WTC11 (cell line): ENCODE data around the gene GID8. TPM values are rescaled to one million over a fixed set of nuclear protein-coding genes. Genes with fewer than 3 reads are reported as not detected.

ENCODE experiments used
- ATAC-seq: fragments of 200-7000 bp; cut with Tn5 transposase; 2 replicates; pipeline ENCODE4 v1.10.0; 2021; ENCODE audit warnings: mild to moderate bottlenecking, moderate library complexity
- CTCF ChIA-PET: fragments of 300-600 bp; sonication (Branson Sonifier 250); formaldehyde crosslinking; loops from one replicate; lab custom pipeline; 2021; ENCODE audit warnings: antibody characterized with exemption; lab: Charles Lee
- POLR2A ChIA-PET: fragments of 350-600 bp; sonication (Branson Sonifier 250); formaldehyde crosslinking; loops from one replicate; lab custom pipeline; 2021; ENCODE audit warnings: antibody characterized with exemption; lab: Charles Lee
- DNase-seq: peaks from one replicate; pipeline ENCODE4 v3.0.0; 2021; ENCODE audit warnings: low spot score
- H3K27ac Mint-ChIP-seq: 2 replicates; pipeline ENCODE4 v1.8.0; 2021; ENCODE audit warnings: mixed read lengths
- H3K27me3 Mint-ChIP-seq: 2 replicates; pipeline ENCODE4 v1.8.0; 2021; ENCODE audit warnings: low read depth, mild to moderate bottlenecking, moderate library complexity, mixed read lengths
- H3K36me3 Mint-ChIP-seq: 2 replicates; pipeline ENCODE4 v1.8.0; 2021; ENCODE audit warnings: mixed read lengths
- H3K4me1 Mint-ChIP-seq: 2 replicates; pipeline ENCODE4 v1.8.0; 2022; ENCODE audit warnings: mixed read lengths
- H3K4me3 Mint-ChIP-seq: 2 replicates; pipeline ENCODE4 v1.8.0; 2021; ENCODE audit warnings: mild to moderate bottlenecking, moderate library complexity, mixed read lengths
- H3K9me3 Mint-ChIP-seq: 2 replicates; pipeline ENCODE4 v1.8.0; 2021; ENCODE audit warnings: mixed read lengths
- ATF1 ChIP-seq: sonication (generic); formaldehyde crosslinking; IDR thresholded peaks from 2 replicates; pipeline ENCODE4 v1.8.1; 2023; ENCODE audit warnings: mild to moderate bottlenecking, moderate library complexity, missing genetic modification reagents
- CBFB ChIP-seq: sonication (generic); formaldehyde crosslinking; IDR thresholded peaks from 2 replicates; pipeline ENCODE4 v1.8.1; 2022; ENCODE audit warnings: mild to moderate bottlenecking, low read depth, missing genetic modification reagents
- CREM ChIP-seq: sonication (generic); formaldehyde crosslinking; IDR thresholded peaks from 2 replicates; pipeline ENCODE4 v1.8.1; 2022; ENCODE audit warnings: mild to moderate bottlenecking, missing genetic modification reagents, moderate library complexity
- ESRRA ChIP-seq: sonication (generic); formaldehyde crosslinking; IDR thresholded peaks from 2 replicates; pipeline ENCODE4 v1.8.1; 2022; ENCODE audit warnings: mild to moderate bottlenecking, missing genetic modification reagents, borderline replicate concordance
- FOXJ3 ChIP-seq: sonication (generic); formaldehyde crosslinking; IDR thresholded peaks from 2 replicates; pipeline ENCODE4 v1.9.0; 2021; ENCODE audit warnings: missing genetic modification reagents, mild to moderate bottlenecking, borderline replicate concordance
- FOXP1 ChIP-seq: sonication (generic); formaldehyde crosslinking; IDR thresholded peaks from 2 replicates; pipeline ENCODE4 v1.8.0; 2022; ENCODE audit warnings: missing genetic modification reagents, mild to moderate bottlenecking, moderate library complexity, borderline replicate concordance
- JAZF1 ChIP-seq: fragments of 250-450 bp; sonication (Bioruptor Pico); IDR thresholded peaks from 2 replicates; pipeline ENCODE4 v1.9.0; 2021; ENCODE audit warnings: moderate library complexity, mild to moderate bottlenecking, inconsistent platforms
- JUN ChIP-seq: sonication (generic); formaldehyde crosslinking; IDR thresholded peaks from 2 replicates; pipeline ENCODE4 v1.8.0; 2023; ENCODE audit warnings: mild to moderate bottlenecking, missing genetic modification reagents
- NR1H2 ChIP-seq: sonication (generic); formaldehyde crosslinking; IDR thresholded peaks from 2 replicates; pipeline ENCODE4 v1.9.0; 2021; ENCODE audit warnings: mild to moderate bottlenecking, moderate library complexity, missing genetic modification reagents
- NR2C2 ChIP-seq: sonication (generic); formaldehyde crosslinking; IDR thresholded peaks from 2 replicates; pipeline ENCODE4 v1.8.0; 2022; ENCODE audit warnings: mild to moderate bottlenecking, missing genetic modification reagents
- RORB ChIP-seq: fragments of 250-450 bp; sonication (Bioruptor Pico); IDR thresholded peaks from 2 replicates; pipeline ENCODE4 v1.9.0; 2021; ENCODE audit warnings: mild to moderate bottlenecking
- SMAD3 ChIP-seq: sonication (generic); formaldehyde crosslinking; IDR thresholded peaks from 2 replicates; pipeline ENCODE4 v1.8.0; 2022; ENCODE audit warnings: missing genetic modification reagents, mild to moderate bottlenecking, borderline replicate concordance
- ZBTB21 ChIP-seq: sonication (generic); formaldehyde crosslinking; IDR thresholded peaks from 2 replicates; pipeline ENCODE4 v1.8.1; 2023; ENCODE audit warnings: mild to moderate bottlenecking, missing genetic modification reagents, borderline replicate concordance
- ZNF219 ChIP-seq: sonication (generic); formaldehyde crosslinking; IDR thresholded peaks from 2 replicates; pipeline ENCODE4 v1.8.0; 2023; ENCODE audit warnings: missing genetic modification reagents, mild to moderate bottlenecking, borderline replicate concordance
- total RNA-seq: library from RNA; stranded (reverse); gene quantifications from 3 replicates; pipeline ENCODE4 v1.2.3, GENCODE V29; 2021
- TF ChIP-seq, protein P1 (sequence below): fragments of 200-600 bp; IDR thresholded peaks from 2 replicates; pipeline ENCODE4 v1.8.0; 2022; ENCODE audit warnings: antibody characterized with exemption
- TF ChIP-seq, protein P2 (sequence below): sonication (generic); formaldehyde crosslinking; conservative IDR thresholded peaks from 2 replicates; pipeline ENCODE4 v1.8.1; 2022; ENCODE audit warnings: mild to moderate bottlenecking, missing genetic modification reagents
- TF ChIP-seq, protein P3 (sequence below): fragments of 250-450 bp; sonication (Bioruptor Pico); IDR thresholded peaks from 2 replicates; pipeline ENCODE4 v1.9.0; 2021; ENCODE audit warnings: mild to moderate bottlenecking, borderline replicate concordance

GID8 gene
- total RNA-seq, 1 experiment from 2014 or later = 70.2 TPM

DNA sequence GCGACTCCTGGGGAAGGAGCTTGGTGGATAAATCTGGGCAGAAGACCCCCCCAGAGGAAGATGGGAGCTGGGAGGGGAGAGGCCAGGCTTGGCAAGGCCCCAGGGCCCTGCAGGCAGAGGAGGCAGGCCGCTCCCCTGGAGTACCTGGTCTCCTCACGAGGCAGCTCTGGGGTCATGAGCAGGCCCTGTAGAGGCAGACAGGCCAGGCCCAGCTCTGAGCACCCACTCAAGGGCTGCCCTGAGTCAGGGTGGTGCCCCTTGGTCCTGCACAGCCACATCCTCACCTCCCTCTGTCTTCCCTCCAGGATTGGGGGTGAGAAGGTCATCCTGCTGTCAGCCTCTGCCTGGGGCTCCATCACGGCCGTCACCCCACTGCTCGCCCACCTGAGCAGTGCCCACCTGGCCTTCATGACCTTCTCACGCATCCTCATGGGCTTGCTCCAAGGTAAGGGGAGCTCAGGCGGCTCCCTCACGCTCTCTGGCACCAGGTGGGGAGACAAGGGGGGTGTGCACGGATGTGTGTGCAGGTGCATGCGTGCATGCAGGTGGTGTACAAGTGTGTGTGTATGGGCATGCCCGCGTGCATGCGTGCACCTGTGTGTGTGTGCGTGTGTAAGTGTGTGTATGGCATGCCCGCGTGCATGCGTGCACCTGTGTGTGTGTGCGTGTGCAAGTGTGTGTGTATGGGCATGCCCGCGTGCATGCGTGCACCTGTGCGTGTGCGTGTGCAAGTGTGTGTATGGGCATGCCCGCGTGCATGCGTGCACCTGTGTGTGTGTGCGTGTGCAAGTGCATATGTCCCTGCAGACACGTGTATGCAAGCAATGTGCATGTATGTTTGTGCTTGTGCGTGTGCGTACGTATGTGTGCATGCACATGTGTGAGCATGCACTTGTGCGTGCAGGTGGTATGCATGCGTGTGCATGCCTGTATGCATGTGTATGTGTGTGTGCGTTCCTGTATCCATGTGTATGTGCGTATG, 19.5 kb downstream of the GID8 start:
- no peaks in the 10 kb centered on the region for H3K27me3 Mint-ChIP-seq
- POLR2A ChIA-PET = no interaction called here

DNA sequence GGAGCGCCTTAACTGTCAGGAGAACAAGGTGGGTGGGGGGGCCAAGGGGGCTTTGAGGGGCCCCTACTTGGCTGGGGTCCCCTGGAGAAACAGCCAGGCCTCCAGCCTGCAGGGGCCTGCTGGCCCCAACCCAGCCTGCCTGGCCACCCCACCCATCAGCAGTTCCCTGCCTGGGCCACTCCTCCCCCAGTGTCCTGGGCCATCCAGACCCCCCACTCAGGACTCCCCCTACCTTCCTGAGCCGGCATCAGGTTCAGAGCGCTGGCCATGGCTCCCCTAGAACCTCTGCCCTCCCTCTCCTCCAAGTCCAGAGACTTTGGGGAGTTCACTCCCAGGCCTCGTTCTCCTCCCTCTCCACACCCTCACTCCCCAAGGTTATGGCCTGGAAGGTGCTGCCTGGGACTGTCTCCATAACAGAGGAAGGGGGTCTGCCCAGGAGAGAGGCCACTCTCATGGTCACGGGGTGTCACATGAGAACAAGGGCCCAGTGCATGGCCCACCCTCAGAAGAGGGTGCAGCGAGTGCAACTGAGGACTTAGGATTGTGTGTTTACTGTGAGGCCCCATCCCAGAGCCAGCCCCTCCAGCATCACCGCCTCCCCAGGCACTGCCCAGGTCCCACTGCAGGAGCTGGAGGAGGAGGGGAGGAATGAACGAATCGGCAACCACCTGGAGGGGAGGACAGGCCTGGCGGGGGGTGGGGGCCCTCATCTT, 20.6 kb downstream of the GID8 start:
- ATAC-seq = no peak
- Mint-ChIP-seq H3K27me3 (no peaks in the 10 kb centered on the region), H3K4me3 (no peak overlapping the region), H3K9me3 (no peaks in the 10 kb centered on the region), H3K27ac (no peak overlapping the region), H3K36me3 (peaks cover 8% of the 10 kb centered on the region; the same call in 1 of the 2 replicates), H3K4me1 (peaks cover 12% of the 10 kb centered on the region)
- TF ChIP-seq FOXJ3 = no peak
- DNase-seq = no peak
- ChIA-PET CTCF (no interaction called here), POLR2A (no interaction called here)

More for the DNA sequence above, 19.5 kb downstream of the GID8 start:
- no peak overlapping the region for H3K27ac Mint-ChIP-seq
- no peak overlapping the region for H3K4me3 Mint-ChIP-seq
- DNase-seq (no peak), ATAC-seq (no peak)
- peaks cover 8% of the 10 kb centered on the region; the same call in 1 of the 2 replicates for H3K36me3 Mint-ChIP-seq
- TF ChIP-seq, protein P1, sequence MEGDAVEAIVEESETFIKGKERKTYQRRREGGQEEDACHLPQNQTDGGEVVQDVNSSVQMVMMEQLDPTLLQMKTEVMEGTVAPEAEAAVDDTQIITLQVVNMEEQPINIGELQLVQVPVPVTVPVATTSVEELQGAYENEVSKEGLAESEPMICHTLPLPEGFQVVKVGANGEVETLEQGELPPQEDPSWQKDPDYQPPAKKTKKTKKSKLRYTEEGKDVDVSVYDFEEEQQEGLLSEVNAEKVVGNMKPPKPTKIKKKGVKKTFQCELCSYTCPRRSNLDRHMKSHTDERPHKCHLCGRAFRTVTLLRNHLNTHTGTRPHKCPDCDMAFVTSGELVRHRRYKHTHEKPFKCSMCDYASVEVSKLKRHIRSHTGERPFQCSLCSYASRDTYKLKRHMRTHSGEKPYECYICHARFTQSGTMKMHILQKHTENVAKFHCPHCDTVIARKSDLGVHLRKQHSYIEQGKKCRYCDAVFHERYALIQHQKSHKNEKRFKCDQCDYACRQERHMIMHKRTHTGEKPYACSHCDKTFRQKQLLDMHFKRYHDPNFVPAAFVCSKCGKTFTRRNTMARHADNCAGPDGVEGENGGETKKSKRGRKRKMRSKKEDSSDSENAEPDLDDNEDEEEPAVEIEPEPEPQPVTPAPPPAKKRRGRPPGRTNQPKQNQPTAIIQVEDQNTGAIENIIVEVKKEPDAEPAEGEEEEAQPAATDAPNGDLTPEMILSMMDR = no peak
- no peak for TF ChIP-seq RORB (CRISPR knock-in tag)
- no peak for TF ChIP-seq FOXJ3
- TF ChIP-seq NR2C2 (CRISPR knock-in tag) = no peak
- TF ChIP-seq, protein P2, sequence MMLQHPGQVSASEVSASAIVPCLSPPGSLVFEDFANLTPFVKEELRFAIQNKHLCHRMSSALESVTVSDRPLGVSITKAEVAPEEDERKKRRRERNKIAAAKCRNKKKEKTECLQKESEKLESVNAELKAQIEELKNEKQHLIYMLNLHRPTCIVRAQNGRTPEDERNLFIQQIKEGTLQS (CRISPR knock-in tag) = no peak
- no peak for TF ChIP-seq ATF1 (CRISPR knock-in tag)
- no peak for TF ChIP-seq CREM
- CTCF ChIA-PET = interaction anchor here (1.1 kb wide), 1 partner anchor 16 kb away, joined by 7 read pairs; no protein-coding TSS in a partner anchor
- peaks cover 13% of the 10 kb centered on the region for H3K4me1 Mint-ChIP-seq
- no peaks in the 10 kb centered on the region for H3K9me3 Mint-ChIP-seq

DNA sequence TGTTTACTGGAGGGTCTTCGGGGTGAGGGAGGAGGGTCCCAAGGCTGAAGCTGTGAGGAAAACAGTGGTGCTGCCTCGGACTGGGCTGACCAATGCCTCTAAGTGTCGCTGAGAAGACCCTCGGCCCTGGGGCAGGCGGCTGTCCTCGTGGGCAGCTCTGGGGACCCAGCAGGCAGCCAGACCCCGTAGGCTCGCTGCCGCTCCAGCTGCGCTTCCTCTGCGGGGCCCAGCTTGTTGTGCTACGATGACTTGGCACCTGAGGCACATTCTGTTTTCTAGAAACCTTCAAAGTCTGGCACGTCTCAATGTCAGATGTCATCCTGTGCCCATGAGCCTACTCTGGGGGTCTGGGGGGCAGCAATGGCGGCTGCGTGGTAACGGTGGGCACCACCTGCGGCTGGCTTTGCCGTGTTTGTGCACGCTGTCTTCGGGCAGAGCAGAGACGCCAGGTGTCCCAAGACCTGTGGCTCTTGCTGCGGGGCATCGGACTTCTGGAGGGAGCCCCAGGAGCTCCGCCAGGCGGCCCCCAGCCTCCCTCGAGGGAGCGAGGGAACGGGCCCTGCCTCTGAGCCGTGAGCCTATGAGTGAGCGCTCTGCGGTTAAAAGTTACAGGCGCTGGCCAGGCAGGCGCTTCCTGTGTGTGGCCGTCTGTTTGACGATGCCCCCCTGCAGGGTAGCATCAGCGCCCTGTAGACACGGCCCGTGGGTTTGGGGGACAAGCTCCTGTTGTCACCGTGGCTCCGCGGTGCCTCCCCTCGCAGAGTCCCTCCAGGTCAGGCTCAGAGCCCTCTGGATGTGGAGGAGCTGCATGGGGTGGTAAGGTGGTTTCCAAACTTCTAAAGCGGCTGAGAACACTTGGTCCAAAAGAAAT, 21.4 kb downstream of the GID8 start:
- H3K36me3 Mint-ChIP-seq = peaks cover 8% of the 10 kb centered on the region; the same call in 1 of the 2 replicates
- H3K27ac Mint-ChIP-seq = peak overlapping the region; percentile 91
- H3K9me3 Mint-ChIP-seq = no peaks in the 10 kb centered on the region
- TF ChIP-seq NR1H2 = no peak
- TF ChIP-seq NR2C2 (CRISPR knock-in tag) = no peak
- TF ChIP-seq ZNF219 = no peak
- TF ChIP-seq JUN (CRISPR knock-in tag) = no peak
- TF ChIP-seq SMAD3 (CRISPR knock-in tag) = no peak
- TF ChIP-seq FOXP1 (CRISPR knock-in tag) = no peak
- TF ChIP-seq, protein P3, sequence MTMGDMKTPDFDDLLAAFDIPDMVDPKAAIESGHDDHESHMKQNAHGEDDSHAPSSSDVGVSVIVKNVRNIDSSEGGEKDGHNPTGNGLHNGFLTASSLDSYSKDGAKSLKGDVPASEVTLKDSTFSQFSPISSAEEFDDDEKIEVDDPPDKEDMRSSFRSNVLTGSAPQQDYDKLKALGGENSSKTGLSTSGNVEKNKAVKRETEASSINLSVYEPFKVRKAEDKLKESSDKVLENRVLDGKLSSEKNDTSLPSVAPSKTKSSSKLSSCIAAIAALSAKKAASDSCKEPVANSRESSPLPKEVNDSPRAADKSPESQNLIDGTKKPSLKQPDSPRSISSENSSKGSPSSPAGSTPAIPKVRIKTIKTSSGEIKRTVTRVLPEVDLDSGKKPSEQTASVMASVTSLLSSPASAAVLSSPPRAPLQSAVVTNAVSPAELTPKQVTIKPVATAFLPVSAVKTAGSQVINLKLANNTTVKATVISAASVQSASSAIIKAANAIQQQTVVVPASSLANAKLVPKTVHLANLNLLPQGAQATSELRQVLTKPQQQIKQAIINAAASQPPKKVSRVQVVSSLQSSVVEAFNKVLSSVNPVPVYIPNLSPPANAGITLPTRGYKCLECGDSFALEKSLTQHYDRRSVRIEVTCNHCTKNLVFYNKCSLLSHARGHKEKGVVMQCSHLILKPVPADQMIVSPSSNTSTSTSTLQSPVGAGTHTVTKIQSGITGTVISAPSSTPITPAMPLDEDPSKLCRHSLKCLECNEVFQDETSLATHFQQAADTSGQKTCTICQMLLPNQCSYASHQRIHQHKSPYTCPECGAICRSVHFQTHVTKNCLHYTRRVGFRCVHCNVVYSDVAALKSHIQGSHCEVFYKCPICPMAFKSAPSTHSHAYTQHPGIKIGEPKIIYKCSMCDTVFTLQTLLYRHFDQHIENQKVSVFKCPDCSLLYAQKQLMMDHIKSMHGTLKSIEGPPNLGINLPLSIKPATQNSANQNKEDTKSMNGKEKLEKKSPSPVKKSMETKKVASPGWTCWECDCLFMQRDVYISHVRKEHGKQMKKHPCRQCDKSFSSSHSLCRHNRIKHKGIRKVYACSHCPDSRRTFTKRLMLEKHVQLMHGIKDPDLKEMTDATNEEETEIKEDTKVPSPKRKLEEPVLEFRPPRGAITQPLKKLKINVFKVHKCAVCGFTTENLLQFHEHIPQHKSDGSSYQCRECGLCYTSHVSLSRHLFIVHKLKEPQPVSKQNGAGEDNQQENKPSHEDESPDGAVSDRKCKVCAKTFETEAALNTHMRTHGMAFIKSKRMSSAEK = no peak
- no peak for TF ChIP-seq ESRRA (CRISPR knock-in tag)
- TF ChIP-seq ZBTB21 (CRISPR knock-in tag) = no peak
- TF ChIP-seq JAZF1 (CRISPR knock-in tag) = no peak
- no peak for TF ChIP-seq CBFB (CRISPR knock-in tag)
- no peaks in the 10 kb centered on the region for H3K27me3 Mint-ChIP-seq
- ATAC-seq = no peak
- ChIA-PET CTCF (interaction anchor here (0.9 to 2.7 kb wide), 2 partner anchors 13 to 50 kb away, joined by 3 to 15 read pairs; no protein-coding TSS in a partner anchor), POLR2A (no interaction called here)
- DNase-seq = no peak
- H3K4me3 Mint-ChIP-seq = no peak overlapping the region
- H3K4me1 Mint-ChIP-seq = peaks cover 4% of the 10 kb centered on the region
